Parathyroid adenoma (tissue), 2 donors: ENCODE measurements around the gene TRMT1L.

Source experiments
- H2AFZ ChIP-seq: fragments of 300-600 bp; sonication (generic); one replicate; pipeline ENCODE4 v1.7.0; 2017; ENCODE audit warnings: antibody characterized with exemption, mild to moderate bottlenecking
- H3K27ac ChIP-seq: fragments of 300-600 bp; sonication (generic); one replicate; pipeline ENCODE4 v1.7.0; 2017
- H3K27me3 ChIP-seq: fragments of 300-600 bp; sonication (generic); one replicate; pipeline ENCODE4 v1.7.0; 2017; ENCODE audit warnings: low read length; ENCODE audit not compliant: control insufficient read depth, insufficient read depth
- H3K36me3 ChIP-seq: fragments of 300-600 bp; sonication (generic); one replicate; pipeline ENCODE4 v1.7.0; 2017; ENCODE audit warnings: low read length; ENCODE audit not compliant: control insufficient read depth, insufficient read depth
- H3K4me1 ChIP-seq: fragments of 300-600 bp; sonication (generic); one replicate; pipeline ENCODE4 v1.7.0; 2017; ENCODE audit warnings: control low read depth
- H3K4me2 ChIP-seq: fragments of 300-600 bp; sonication (generic); one replicate; pipeline ENCODE4 v1.7.0; 2017; ENCODE audit warnings: low read length
- H3K4me3 ChIP-seq: fragments of 300-600 bp; sonication (generic); one replicate; pipeline ENCODE4 v1.7.0; 2017; ENCODE audit warnings: low read depth, low read length
- H3K79me2 ChIP-seq: fragments of 300-600 bp; sonication (generic); one replicate; pipeline ENCODE4 v1.7.0; 2017; ENCODE audit warnings: control low read depth
- H3K9ac ChIP-seq: fragments of 300-600 bp; sonication (generic); one replicate; pipeline ENCODE4 v1.7.0; 2017; ENCODE audit warnings: mild to moderate bottlenecking
- H3K9me3 ChIP-seq: fragments of 300-600 bp; sonication (generic); one replicate; pipeline ENCODE4 v1.7.0; 2017; ENCODE audit warnings: low read length; ENCODE audit not compliant: control insufficient read depth
- TF ChIP-seq, protein P1 (sequence below): fragments of 300-600 bp; sonication (generic); IDR thresholded peaks from one replicate; pipeline ENCODE4 v1.7.0; 2017; ENCODE audit warnings: antibody characterized with exemption, mild to moderate bottlenecking
- donor health status: primary hyperparathyroidism.

Gene TRMT1L

DNA sequence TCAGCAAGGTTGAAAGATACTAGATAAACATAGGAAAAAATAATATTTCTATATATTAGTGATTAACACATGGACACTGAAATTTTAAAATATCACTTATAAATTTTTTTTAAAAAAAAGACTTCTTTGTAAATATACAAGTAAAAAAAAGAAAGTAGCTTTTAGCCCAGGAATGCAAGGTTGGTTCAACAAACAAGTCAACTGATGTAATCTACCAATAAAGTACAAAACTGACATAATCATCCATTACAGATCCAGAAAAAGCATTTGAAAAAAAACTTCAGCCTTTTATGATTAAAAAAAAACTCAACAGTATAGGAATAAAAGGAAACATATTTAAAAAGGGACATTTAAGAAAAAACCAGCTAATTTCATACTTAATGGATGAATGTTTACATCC, 48.4 kb downstream of the TRMT1L start:
- no peaks in the 10 kb centered on the region for H3K36me3 ChIP-seq
- no peak overlapping the region for H2AFZ ChIP-seq
- H3K79me2 ChIP-seq, result no peaks in the 10 kb centered on the region
- TF ChIP-seq, protein P1, sequence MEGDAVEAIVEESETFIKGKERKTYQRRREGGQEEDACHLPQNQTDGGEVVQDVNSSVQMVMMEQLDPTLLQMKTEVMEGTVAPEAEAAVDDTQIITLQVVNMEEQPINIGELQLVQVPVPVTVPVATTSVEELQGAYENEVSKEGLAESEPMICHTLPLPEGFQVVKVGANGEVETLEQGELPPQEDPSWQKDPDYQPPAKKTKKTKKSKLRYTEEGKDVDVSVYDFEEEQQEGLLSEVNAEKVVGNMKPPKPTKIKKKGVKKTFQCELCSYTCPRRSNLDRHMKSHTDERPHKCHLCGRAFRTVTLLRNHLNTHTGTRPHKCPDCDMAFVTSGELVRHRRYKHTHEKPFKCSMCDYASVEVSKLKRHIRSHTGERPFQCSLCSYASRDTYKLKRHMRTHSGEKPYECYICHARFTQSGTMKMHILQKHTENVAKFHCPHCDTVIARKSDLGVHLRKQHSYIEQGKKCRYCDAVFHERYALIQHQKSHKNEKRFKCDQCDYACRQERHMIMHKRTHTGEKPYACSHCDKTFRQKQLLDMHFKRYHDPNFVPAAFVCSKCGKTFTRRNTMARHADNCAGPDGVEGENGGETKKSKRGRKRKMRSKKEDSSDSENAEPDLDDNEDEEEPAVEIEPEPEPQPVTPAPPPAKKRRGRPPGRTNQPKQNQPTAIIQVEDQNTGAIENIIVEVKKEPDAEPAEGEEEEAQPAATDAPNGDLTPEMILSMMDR, result no peak
- no peaks in the 10 kb centered on the region for H3K27me3 ChIP-seq
- no peak overlapping the region for H3K27ac ChIP-seq
- no peak overlapping the region for H3K4me3 ChIP-seq
- no peak overlapping the region for H3K9ac ChIP-seq
- H3K4me2 ChIP-seq, result no peak overlapping the region
- H3K9me3 ChIP-seq, result no peaks in the 10 kb centered on the region
- H3K4me1 ChIP-seq, result no peaks in the 10 kb centered on the region

DNA sequence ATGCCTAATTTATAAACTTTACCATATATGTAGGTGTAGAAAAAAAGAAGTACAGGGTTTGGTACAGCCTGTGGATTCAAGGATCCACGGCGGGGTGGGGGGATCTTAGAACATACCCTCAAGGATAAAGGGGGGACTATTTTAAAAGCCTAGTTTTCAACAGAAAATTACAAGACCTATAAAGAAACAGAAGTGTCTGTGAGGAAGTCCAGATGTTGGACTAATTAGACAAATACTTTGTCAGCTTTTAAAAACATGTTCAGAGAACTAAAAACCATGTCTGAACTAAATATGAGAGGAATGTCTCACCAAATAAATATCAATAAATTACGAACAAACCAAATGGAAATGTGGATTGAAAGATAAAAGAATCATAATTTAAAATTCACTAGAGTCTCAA, 51.6 kb downstream of the TRMT1L start:
- Histone ChIP-seq H3K79me2 (no peaks in the 10 kb centered on the region), H3K4me1 (no peaks in the 10 kb centered on the region), H3K4me2 (no peak overlapping the region), H3K27ac (no peak overlapping the region), H3K36me3 (no peaks in the 10 kb centered on the region), H3K9ac (no peak overlapping the region), H2AFZ (no peak overlapping the region), H3K27me3 (no peaks in the 10 kb centered on the region), H3K9me3 (no peaks in the 10 kb centered on the region), H3K4me3 (no peak overlapping the region)
- TF ChIP-seq, protein P1, result no peak

DNA sequence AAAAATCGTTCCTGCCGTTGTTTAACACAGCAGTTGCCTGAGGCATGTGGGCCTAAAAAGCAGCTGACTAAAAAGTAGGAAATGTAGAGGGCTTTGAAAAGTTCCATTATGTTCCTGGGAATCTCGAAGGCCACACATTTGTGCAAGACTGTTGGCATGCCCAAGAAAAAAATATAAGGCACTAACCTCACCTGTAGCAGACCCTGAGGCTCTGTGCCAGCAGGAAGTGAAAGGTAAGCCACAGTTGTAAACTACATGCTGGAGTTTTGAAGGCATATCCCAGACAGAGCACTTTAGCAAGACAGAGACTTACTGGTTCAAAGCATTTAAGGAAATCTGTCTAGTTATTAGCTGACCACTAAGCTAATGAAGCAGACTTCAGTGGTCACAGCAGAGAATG, 52.7 kb downstream of the TRMT1L start:
- H2AFZ ChIP-seq, result no peak overlapping the region

DNA sequence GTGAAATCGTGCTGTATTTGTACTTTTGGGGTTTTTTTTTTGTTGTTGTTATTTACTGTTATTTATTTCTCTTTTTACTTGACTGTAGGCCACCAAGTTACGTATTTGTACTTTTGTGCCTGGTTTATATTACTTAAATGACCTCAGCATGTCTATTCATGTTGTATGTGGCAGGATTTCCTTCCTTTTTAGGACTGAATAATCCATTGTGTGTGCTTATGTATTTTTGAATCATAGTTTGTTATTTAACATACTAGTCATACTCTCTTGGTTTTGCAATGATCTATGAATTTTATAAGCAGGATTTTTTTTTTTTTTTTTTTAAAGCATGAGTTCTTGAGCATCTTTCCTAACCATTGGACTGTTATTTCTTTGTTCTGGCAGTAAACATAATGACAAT, 60.2 kb downstream of the TRMT1L start:
- no peak overlapping the region for H3K9ac ChIP-seq
- no peaks in the 10 kb centered on the region for H3K27me3 ChIP-seq
- H3K79me2 ChIP-seq, result no peaks in the 10 kb centered on the region
- H2AFZ ChIP-seq, result no peak overlapping the region
- no peak overlapping the region for H3K4me2 ChIP-seq
- no peaks in the 10 kb centered on the region for H3K4me1 ChIP-seq
- H3K27ac ChIP-seq, result no peak overlapping the region
- no peak overlapping the region for H3K4me3 ChIP-seq
- TF ChIP-seq, protein P1, result no peak
- H3K9me3 ChIP-seq, result no peaks in the 10 kb centered on the region
- H3K36me3 ChIP-seq, result no peaks in the 10 kb centered on the region

More for the DNA sequence above, 52.7 kb downstream of the TRMT1L start:
- Histone ChIP-seq H3K9ac (no peak overlapping the region), H3K27ac (no peak overlapping the region), H3K27me3 (no peaks in the 10 kb centered on the region), H3K4me2 (no peak overlapping the region), H3K36me3 (no peaks in the 10 kb centered on the region), H3K4me1 (no peaks in the 10 kb centered on the region), H3K9me3 (no peaks in the 10 kb centered on the region), H3K79me2 (no peaks in the 10 kb centered on the region), H3K4me3 (no peak overlapping the region)
- TF ChIP-seq, protein P1, result no peak

DNA sequence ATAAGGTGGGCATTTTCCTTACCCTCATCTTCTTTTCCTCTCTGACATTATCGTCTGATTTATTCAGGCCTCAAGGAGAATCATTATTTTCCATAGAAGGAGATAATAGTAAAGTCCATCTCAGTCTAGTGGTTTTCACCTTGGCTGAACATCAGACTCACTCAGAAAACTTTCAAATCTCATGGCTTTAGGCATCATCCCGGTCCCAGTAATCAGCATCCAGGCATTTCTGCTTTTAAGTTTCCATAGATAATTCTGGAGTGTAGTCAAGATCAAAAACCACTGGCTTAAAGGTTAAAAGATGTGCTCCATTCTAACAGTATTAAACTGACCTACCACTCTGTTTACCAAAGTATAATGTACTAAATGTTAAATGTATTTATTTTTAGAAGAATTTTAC, 62.0 kb downstream of the TRMT1L start:
- H3K36me3 ChIP-seq, result no peaks in the 10 kb centered on the region
- H3K79me2 ChIP-seq, result no peaks in the 10 kb centered on the region
- no peak overlapping the region for H3K9ac ChIP-seq
- no peak overlapping the region for H2AFZ ChIP-seq
- no peaks in the 10 kb centered on the region for H3K27me3 ChIP-seq
- no peaks in the 10 kb centered on the region for H3K9me3 ChIP-seq
- H3K4me1 ChIP-seq, result no peaks in the 10 kb centered on the region
- H3K27ac ChIP-seq, result no peak overlapping the region
- no peak overlapping the region for H3K4me2 ChIP-seq
- TF ChIP-seq, protein P1, result no peak
- no peak overlapping the region for H3K4me3 ChIP-seq
